ENCODE data around the gene PODN. TPM values are rescaled to one million over a fixed set of nuclear protein-coding genes. Genes with fewer than 3 reads are reported as not detected.

PODN gene
- total RNA-seq, 1 donor from 2014 or later = not detected

GRCh38 chr1:53130878-53131589 is 69.0 kb downstream of the PODN start:
- Mint-ChIP-seq H3K36me3 (ENCODE audit: low read depth) (no peaks in the 10 kb centered on the region), H3K27me3 (peaks cover 5% of the 10 kb centered on the region), H3K27ac (no peak overlapping the region), H3K9me3 (no peaks in the 10 kb centered on the region), H3K4me3 (no peak overlapping the region), H3K4me1 (no peaks in the 10 kb centered on the region)
- DNase-seq (no peak), ATAC-seq (ENCODE audit: low read depth) (no peak)
- intact Hi-C loops (cut with micrococcal nuclease) = no loop called here
- ChIA-PET POLR2A (no interaction called here), CTCF (no interaction called here)
- no peak for TF ChIP-seq CTCF (IDR thresholded peaks at IDR 0.05)

- ChIA-PET POLR2A (no interaction called here), CTCF (no interaction called here)
- no peaks in the 10 kb centered on the region for H3K9me3 Mint-ChIP-seq
- ATAC-seq (ENCODE audit: low read depth) (no peak), DNase-seq (no peak)
- peaks cover 5% of the 10 kb centered on the region for H3K27me3 Mint-ChIP-seq
- no peak overlapping the region for H3K27ac Mint-ChIP-seq
- H3K4me3 Mint-ChIP-seq = no peak overlapping the region
- no peak for TF ChIP-seq CTCF (IDR thresholded peaks at IDR 0.05)
- intact Hi-C loops (cut with micrococcal nuclease) = no loop called here
- H3K36me3 Mint-ChIP-seq (ENCODE audit: low read depth) = no peaks in the 10 kb centered on the region
- H3K4me1 Mint-ChIP-seq = no peaks in the 10 kb centered on the region
Measured at GRCh38 chr1:53131590-53131938, 69.6 kb downstream of the PODN start.

DNA sequence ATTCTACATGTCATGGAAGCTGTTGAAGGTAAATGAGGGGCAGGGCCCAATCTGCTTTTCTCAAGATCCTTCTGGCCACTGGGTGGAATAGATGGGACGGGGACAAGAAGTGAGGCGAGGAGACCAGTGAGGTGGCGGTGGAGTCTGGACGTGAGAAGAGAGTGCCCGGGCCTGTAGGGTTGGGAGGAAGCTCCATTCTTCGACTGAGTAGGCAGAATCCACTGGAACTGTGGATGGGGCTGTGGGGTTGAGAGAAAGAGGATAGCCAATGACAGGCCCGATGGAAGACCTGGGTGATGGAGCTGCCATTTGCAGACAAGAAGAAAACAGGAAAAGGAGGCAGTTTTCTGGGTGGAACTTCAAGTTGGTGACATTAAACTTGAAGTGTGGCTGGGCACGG is 70.2 kb downstream of the PODN start:
- CTCF ChIA-PET = no interaction called here
- DNase-seq (no peak), ATAC-seq (ENCODE audit: low read depth) (no peak)
- no peak overlapping the region for H3K27ac Mint-ChIP-seq
- no peak overlapping the region for H3K4me3 Mint-ChIP-seq
- intact Hi-C loops (cut with micrococcal nuclease) = no loop called here
- no peaks in the 10 kb centered on the region for H3K36me3 Mint-ChIP-seq (ENCODE audit: low read depth)
- peaks cover 5% of the 10 kb centered on the region for H3K27me3 Mint-ChIP-seq
- TF ChIP-seq CTCF (IDR thresholded peaks at IDR 0.05) = no peak
- peaks cover 1% of the 10 kb centered on the region for H3K9me3 Mint-ChIP-seq
- POLR2A ChIA-PET = no interaction called here
- H3K4me1 Mint-ChIP-seq = no peaks in the 10 kb centered on the region

GRCh38 chr1:53133261-53134041 is 71.4 kb downstream of the PODN start:
- DNase-seq = no peak
- intact Hi-C loops (cut with micrococcal nuclease) = no loop called here
- Mint-ChIP-seq H3K27me3 (peaks cover 3% of the 10 kb centered on the region), H3K9me3 (peaks cover 9% of the 10 kb centered on the region), H3K27ac (no peak overlapping the region), H3K36me3 (ENCODE audit: low read depth) (no peaks in the 10 kb centered on the region), H3K4me1 (no peaks in the 10 kb centered on the region), H3K4me3 (no peak overlapping the region)
- ATAC-seq (ENCODE audit: low read depth) = no peak
- ChIA-PET POLR2A (no interaction called here), CTCF (no interaction called here)
- TF ChIP-seq CTCF (IDR thresholded peaks at IDR 0.05) = no peak

DNA sequence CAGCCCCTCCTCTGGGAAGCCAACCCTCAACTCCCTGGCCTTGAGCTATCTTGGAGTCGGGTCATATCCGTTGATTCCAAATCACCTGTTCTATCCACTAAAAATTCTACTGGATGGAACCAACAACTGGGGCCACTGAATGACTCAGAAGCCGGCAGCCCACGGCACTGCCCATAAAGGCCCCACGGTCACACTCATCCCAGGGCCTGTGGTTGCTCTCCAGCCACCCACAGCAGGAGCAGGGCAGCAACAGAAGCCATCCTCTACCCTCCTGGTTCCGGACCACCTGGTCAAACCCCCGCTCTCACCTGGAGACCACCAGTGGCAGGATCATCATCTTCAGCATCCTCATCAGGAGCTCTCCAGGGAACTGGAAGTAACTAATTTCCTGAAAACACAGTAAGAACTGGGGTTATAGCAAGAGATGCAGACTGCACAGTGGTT is 72.1 kb downstream of the PODN start:
- Mint-ChIP-seq H3K9me3 (peaks cover 9% of the 10 kb centered on the region), H3K4me1 (no peaks in the 10 kb centered on the region), H3K4me3 (no peak overlapping the region), H3K27me3 (peaks cover 2% of the 10 kb centered on the region), H3K27ac (no peak overlapping the region), H3K36me3 (ENCODE audit: low read depth) (no peaks in the 10 kb centered on the region)
- no peak for DNase-seq
- POLR2A ChIA-PET = no interaction called here
- no peak for TF ChIP-seq CTCF (IDR thresholded peaks at IDR 0.05)
- no peak for ATAC-seq (ENCODE audit: low read depth)
- CTCF ChIA-PET = no interaction called here
- intact Hi-C loops (cut with micrococcal nuclease) = no loop called here

Other genes starting within 250 kb of the PODN start
- gene ZYG11A, start 219.5 kb upstream of the PODN start, total RNA-seq = 1.3 and 1.5 TPM in 2 replicates
- 84.4 and 97.7 TPM in 2 replicates for gene ECHDC2, start 140.5 kb upstream of the PODN start, total RNA-seq
- 67.2 and 72.2 TPM in 2 replicates for gene SCP2, start 134.9 kb upstream of the PODN start, total RNA-seq
- not detected in 2 replicates for gene SLC1A7, start 80.4 kb downstream of the PODN start, total RNA-seq
- 12.5 and 15.7 TPM in 2 replicates for gene CPT2, start 134.6 kb downstream of the PODN start, total RNA-seq
- 48.9 and 51.8 TPM in 2 replicates for gene CZIB, start 158.4 kb downstream of the PODN start, total RNA-seq
- gene MAGOH, start 176.3 kb downstream of the PODN start, total RNA-seq = 56.6 and 65.0 TPM in 2 replicates

Data from activated B cell treated with CpG ODN at 0.5 μM for 24 hours (primary cell).